Camera-type eye (tissue), 1 donor: Measurements from ENCODE around the gene SRP9. TPM values are rescaled to one million over a fixed set of nuclear protein-coding genes. Genes with fewer than 3 reads are reported as not detected.

Source experiments
- total RNA-seq: library from RNA; depleted of rRNA; stranded (reverse); fragments of >200 nt; gene quantifications from one replicate; pipeline ENCODE4 v1.2.3, GENCODE V29; 2014

SRP9 gene, protein sequence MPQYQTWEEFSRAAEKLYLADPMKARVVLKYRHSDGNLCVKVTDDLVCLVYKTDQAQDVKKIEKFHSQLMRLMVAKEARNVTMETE
- 461 TPM for total RNA-seq

GRCh38 chr1:225777583-225778336 lies at the start of gene SRP9:
TSS of gene SRP9 (plus strand) at chr1:225777826. CDS start at chr1:225777941, 115 bp downstream.

DNA sequence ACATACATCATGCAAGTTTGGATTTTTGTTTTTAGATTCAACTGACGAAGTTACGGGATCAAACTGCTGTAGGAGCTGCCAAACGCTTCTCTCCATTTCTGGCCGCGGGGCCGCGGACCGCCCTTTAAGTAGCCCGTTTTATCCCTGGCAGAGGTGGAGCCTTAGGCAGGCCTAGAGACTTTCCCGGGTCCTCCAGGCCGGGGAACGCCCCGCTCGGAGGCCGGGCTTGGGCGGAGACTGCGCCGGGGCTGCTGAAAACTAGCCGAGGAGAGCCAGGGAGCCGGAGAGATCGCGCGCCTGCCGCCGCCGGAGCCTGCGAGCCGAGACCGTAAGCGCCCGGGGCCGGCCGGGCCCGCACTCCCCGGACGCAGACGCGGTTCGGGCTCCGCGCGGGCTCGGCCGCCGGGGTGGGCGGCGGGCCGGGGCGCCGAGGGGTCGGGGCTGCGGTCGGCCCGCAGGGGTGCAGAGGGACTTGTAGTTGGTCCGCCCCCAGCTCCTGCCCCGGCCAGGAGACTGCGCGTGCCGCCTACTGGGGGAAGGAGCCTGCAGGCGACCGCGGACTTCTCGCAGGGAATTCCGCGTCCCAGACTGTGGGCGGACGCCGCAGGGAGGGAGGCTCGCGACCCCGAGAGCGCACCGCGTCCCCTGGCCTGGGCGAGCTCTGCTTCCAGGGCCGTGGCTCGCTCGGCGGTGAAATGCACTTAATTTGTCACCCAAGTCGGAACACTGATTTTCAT lies 32.4 kb downstream of the SRP9 start, which contains the start of gene EPHX1:
EPHX1 (plus strand) TSS at position 283 of the 737 bp plus-strand sequence. CDS start 18,606 bp downstream, outside the sequence.

Other genes with a start within 250 kb of the SRP9 start
- 113 TPM for gene ENAH, start 124.7 kb upstream of the SRP9 start, total RNA-seq
- gene EPHX1, start 32.3 kb downstream of the SRP9 start, total RNA-seq = 29.0 TPM
- gene TMEM63A, start 104.6 kb downstream of the SRP9 start, total RNA-seq = 33.0 TPM
- gene LEFTY1, start 111.3 kb downstream of the SRP9 start, total RNA-seq = 0.60 TPM
- 36.1 TPM for gene PYCR2, start 146.4 kb downstream of the SRP9 start, total RNA-seq
- gene LEFTY2, start 163.4 kb downstream of the SRP9 start, total RNA-seq = 4.2 TPM
- 43.3 TPM for gene SDE2, start 221.5 kb downstream of the SRP9 start, total RNA-seq